SW 1271 (cell line): Measurements from ENCODE around the gene LRRC32.

Experiments
- DNase-seq, 2 experiments: peaks; one replicate each; lab custom pipeline; 2025; lab: John Stamatoyannopoulos, UW

The LRRC32 gene

GRCh38 chr11:76700177-76701100 is 29.9 kb upstream of the LRRC32 start:
- no peak for DNase-seq

DNA sequence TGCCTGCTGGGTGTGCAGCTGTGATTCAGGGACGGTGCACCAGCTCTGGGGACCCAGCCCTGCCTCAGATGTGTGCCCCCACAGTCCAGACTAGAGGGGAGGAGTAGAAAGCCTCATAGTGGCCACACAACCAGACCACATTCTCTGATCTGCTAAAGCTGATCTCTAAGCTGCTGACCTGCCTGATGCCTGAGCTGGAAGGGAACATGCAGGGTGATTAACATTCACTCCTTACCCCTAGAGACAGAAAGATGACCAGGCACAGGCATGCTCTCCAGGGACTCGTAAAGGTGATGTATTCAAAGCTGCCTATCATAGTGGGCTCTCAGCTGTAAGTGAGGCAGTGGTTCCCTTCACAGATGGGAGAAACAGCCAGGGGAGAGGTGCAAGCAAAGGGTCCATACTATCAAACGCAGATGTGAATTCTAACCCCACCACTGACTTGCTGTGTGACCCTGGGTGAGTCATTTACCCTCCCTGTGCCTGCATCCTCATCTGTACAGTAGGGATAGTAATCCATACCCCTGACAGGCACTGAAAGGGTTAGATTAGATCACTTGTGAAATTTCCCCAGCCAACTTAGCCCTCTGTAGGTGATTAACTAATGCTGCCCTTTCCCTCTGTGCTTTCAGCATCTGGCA is 29.0 kb upstream of the LRRC32 start:
- DNase-seq: no peak

- no peak for DNase-seq
Measured at GRCh38 chr11:76698321-76699043, 27.9 kb upstream of the LRRC32 start.

DNA sequence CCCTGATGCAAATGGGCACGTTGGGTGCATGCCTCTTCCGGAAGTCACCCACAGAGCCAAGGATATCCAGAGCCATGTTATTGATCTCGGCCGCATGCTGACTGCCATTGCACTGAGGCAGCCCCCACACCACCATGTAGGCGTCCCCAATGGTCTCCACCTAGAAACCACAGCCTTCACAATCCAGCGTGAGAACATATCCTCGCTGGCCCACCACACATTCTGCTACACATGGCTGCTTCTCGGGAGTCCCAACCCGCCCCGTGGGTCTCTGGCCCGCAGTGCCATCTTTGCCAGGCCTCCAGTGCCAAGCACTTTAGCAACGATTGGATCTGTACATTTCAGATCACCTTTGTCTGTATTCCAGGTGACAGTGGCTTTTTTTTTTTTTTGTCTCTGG is 26.2 kb upstream of the LRRC32 start:
- no peak for DNase-seq

DNA sequence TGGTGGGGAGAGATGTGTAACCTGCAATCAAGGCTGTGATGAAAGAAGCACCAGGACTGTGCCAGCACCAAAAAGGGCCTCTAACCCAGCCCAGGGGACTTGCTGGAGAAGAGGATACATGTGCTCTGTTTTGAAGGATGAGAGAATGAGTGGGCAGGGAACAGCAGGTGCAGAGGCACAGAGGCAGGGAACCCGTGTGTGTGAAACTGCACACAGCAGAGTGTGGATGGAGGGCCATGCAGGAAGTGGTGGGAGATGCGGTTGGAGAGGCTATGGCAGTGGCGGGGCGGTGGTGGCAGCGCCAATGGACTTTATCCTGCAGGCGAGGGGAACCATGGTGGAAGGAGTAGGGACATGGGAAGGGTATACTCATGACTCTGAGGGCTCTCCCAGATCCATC is 25.2 kb upstream of the LRRC32 start:
- DNase-seq: no peak

GRCh38 chr11:76695133-76695532 is 24.6 kb upstream of the LRRC32 start:
- no peak for DNase-seq

DNA sequence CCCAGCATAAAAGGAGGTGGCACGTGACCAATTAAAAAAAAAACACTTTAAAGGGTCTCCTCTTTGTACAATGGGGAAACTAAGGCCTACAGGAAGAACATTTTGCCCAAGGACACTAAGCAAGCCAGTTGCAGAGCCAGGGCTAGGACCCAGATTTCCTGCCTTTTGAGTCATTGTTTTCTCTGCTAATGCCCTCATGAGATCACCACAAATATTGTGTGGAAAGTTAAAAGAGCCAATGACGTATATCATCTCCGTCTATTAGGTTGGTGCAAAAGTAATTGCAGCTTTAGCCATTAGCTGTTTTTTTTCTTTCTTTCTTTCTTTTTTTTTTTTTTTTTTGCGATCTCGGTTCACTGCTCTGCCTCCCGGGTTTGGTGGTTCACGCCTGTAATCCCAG is 24.1 kb upstream of the LRRC32 start:
- DNase-seq: no peak

GRCh38 chr11:76693806-76694205 is 23.3 kb upstream of the LRRC32 start:
- no peak for DNase-seq

DNA sequence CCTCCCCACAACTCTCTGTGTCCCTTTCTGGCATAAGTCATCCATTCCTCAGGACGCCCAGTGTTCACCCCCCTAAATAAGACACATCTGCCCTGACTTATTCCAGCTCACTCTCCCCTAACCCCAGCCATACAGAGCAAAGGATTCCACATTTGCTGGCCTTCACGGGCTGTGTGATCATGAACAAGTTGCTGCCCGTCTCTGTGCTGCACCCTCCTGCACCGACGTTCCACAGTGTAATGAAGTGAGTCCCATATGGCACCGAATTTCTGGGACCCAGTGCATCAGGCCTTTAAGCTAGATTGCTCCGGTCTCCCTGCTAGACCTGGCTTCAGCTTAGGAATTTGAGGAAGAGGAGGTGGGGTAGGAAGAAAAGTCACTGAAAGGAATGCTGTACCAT is 22.4 kb upstream of the LRRC32 start:
- no peak for DNase-seq

DNA sequence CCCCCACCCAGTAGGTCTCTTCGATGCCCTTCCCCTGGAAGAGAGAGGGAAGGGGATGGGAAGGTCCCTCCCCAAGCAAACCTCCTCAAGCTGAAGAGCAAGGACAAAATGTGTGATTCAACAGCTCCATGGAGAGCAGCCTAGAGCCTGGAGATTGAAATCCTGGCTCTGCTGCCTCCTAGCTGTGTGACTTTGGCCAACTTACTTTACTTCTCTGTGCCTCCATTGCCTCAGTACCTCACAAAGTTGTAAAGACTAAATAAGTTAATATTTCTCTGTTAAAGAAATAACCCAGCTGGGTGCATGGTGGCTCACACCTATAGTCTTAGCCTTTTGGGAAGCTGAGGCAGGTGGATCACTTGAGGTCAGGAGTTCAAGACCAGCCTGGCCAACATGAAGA is 21.1 kb upstream of the LRRC32 start:
- no peak for DNase-seq

DNA sequence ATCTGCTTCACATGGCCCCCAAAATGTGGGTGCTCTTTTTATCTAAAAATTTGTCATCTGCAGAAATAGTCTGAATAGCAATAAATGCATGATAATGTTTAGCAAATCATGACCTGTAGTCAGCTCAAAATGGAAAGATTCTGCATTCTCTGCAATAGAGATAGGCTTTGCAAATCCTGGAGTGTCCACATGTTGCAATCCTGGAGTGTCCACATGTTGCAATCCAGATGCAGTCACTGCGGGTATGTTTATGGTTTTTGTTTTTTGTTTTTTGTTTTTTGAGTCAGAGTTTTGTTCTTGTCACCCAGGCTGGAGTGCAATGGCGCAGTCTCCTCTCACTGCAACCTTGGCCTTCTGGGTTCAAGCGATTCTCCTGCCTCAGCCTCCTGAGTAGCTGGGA is 20.2 kb upstream of the LRRC32 start:
- DNase-seq: no peak

- no peak for DNase-seq
Measured at GRCh38 chr11:76689313-76690260, 19.0 kb upstream of the LRRC32 start.

- DNase-seq: no peak
Measured at GRCh38 chr11:76688146-76688545, 17.6 kb upstream of the LRRC32 start.

DNA sequence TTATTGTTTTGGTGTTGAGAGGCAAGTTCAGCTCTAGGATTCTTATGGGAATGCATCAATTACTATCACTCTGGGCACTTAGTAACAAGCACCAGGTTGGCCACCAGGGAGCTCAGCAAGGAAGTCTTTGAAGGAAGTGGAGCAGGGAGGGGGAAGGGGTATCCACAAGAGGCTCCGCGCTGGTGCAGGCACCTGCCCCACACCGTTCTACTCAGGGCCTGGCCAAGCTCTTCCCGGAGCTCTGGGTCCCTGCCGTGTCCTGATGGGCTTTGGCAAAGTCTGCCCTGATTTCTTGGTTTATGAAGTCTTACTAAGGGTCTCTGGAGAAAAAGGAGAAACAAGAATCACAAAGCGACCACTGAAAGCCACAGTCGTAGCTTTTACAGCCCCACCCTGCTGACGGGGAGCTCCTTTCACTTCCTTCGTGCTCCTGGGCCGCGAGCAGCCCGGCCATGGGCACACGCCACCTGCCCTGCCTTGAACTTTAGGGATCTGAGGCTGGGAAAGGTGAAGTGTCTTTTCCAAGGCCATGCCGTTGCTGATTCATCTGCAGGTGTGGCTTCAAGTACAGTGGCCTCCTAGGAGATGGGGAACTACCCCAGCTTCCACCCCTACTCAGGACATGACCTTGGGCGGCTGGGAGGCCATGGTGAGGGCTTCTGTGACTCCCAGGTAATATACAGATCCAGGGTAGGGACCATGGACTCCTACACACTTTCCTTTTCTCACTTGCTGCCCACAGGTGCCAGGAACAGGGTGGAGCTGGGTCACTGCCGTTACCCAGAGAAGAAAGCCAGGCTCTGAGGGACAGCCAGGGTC is 15.9 kb upstream of the LRRC32 start:
- no peak for DNase-seq

DNA sequence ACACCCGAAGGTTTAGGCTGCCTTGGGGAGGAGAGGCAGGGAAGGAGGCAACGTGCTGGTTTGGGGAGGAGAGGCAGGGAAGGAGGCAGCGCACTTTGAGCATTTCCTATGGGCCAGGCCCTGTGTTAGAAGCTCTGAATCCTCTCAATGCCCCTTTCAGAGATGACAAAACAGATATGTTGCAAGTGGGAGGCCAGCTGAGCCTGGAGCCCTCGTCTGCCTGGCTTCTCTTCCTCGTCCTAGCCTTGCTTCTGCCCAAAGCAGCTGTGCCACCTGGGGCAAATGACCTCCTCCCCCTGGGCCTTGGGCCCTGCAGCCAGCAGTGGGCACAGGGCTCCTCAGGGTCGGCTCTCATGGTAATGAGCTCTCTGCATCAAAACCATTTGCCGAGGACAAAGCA is 15.3 kb upstream of the LRRC32 start:
- DNase-seq: no peak

- no peak for DNase-seq
Measured at GRCh38 chr11:76685237-76685636, 14.7 kb upstream of the LRRC32 start.

GRCh38 chr11:76684516-76684915 is 14.0 kb upstream of the LRRC32 start:
- DNase-seq: no peak

- no peak for DNase-seq
Measured at GRCh38 chr11:76683161-76684095, 12.9 kb upstream of the LRRC32 start.

DNA sequence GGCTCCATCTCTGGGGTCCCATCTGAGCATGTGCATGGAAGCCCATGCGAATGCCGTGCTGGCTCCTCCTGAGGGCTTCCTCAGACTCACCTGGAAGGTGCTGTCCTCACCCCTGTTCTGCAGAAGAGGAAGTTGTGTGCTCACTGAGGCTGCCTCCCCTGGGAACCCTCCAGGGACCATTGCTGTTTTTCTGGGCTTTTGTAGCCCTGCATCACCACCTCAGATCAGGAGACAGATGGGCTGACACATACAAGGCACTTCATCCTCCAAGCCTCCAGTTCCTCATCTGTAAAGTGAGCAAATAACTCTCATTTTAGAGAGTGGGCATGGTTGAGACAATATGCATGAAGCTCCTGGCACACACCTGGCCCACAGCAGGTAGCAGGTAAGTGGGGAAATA is 12.1 kb upstream of the LRRC32 start:
- no peak for DNase-seq

DNA sequence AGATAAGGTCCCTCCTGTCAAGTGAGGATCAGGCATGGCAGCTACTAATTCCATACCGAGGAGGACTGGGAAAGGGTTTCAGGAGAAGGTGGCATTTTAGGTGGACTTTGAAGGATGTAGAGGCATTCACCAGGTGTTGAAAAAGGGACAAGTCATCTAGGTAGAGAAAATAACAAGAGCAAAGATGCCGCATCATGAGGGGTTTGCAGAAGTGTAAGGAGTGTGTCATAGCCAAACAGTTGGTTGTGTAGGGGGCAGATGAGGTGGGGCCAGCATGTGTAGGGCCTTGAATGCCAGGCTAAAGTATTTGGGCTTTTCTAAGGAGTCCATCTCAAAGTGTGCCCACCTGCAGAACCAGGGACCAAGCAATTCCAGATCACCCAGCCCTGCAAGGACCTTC is 11.6 kb upstream of the LRRC32 start:
- no peak for DNase-seq
